HG03442 (cell line): ENCODE results near the gene KLF3.
"Not testable (repeated sequence)": the region's sequence is repeated elsewhere in the genome, so short reads cannot be mapped to it uniquely, and the experiment has no call there.

Source experiments
- ATAC-seq: cut with Tn5 transposase; IDR thresholded peaks from one replicate; pipeline ENCODE4 v1.9.1; 2021; ENCODE audit warnings: mild to moderate bottlenecking, moderate library complexity; ENCODE audit not compliant: unreplicated experiment

KLF3 gene

GRCh38 chr4:38663801-38664705 lies at the start of gene KLF3:
TSS of gene KLF3 (plus strand) at chr4:38664199. CDS start at chr4:38680626, 16,427 bp downstream.
- ATAC-seq: peak; percentile 78

- no peak for ATAC-seq
Measured at GRCh38 chr4:38614231-38614630, 49.8 kb upstream of the KLF3 start.

GRCh38 chr4:38615847-38616246 lies 48.2 kb upstream of the KLF3 start:
- no peak for ATAC-seq

- ATAC-seq: no peak
Measured at GRCh38 chr4:38618505-38618904, 45.5 kb upstream of the KLF3 start.

GRCh38 chr4:38619316-38619715 lies 44.7 kb upstream of the KLF3 start:
- ATAC-seq: no peak

GRCh38 chr4:38620065-38620464 lies 43.9 kb upstream of the KLF3 start:
- no peak for ATAC-seq

GRCh38 chr4:38620527-38621027 lies 43.4 kb upstream of the KLF3 start:
- ATAC-seq: no peak

- no peak for ATAC-seq
Measured at GRCh38 chr4:38621028-38621684, 42.8 kb upstream of the KLF3 start.

GRCh38 chr4:38621831-38622230 lies 42.2 kb upstream of the KLF3 start:
- ATAC-seq: no peak

GRCh38 chr4:38622340-38622739 lies 41.7 kb upstream of the KLF3 start:
- not testable (repeated sequence) for ATAC-seq

GRCh38 chr4:38623260-38623659 lies 40.7 kb upstream of the KLF3 start:
- no peak for ATAC-seq

GRCh38 chr4:38624311-38624710 lies 39.7 kb upstream of the KLF3 start:
- ATAC-seq: no peak

GRCh38 chr4:38625508-38625907 lies 38.5 kb upstream of the KLF3 start:
- ATAC-seq: no peak

GRCh38 chr4:38626901-38627444 lies 37.0 kb upstream of the KLF3 start:
- not testable (repeated sequence) for ATAC-seq

- no peak for ATAC-seq
Measured at GRCh38 chr4:38630519-38630918, 33.5 kb upstream of the KLF3 start.

- no peak for ATAC-seq
Measured at GRCh38 chr4:38634047-38634759, 29.8 kb upstream of the KLF3 start.

- no peak for ATAC-seq
Measured at GRCh38 chr4:38639242-38639641, 24.8 kb upstream of the KLF3 start.

GRCh38 chr4:38641811-38642210 lies 22.2 kb upstream of the KLF3 start:
- ATAC-seq: no peak

GRCh38 chr4:38644201-38644600 lies 19.8 kb upstream of the KLF3 start:
- ATAC-seq: no peak

GRCh38 chr4:38647101-38647819 lies 16.7 kb upstream of the KLF3 start:
- ATAC-seq: no peak
